SKM-1 treated with dmso at 0.1 percent for 144 hours (cell line): ENCODE data around the gene DRGX.

Experiments
- DNase-seq: peaks from one replicate; lab custom pipeline; 2025; ENCODE audit not compliant: unreplicated experiment; lab: John Stamatoyannopoulos, UW

Gene DRGX

GRCh38 chr10:49363309-49364031 lies 32.4 kb downstream of the DRGX start:
- no peak for DNase-seq

- DNase-seq = no peak
Measured at GRCh38 chr10:49362596-49363260, 33.2 kb downstream of the DRGX start.

- DNase-seq = no peak
Measured at GRCh38 chr10:49361735-49362568, 33.9 kb downstream of the DRGX start.

- DNase-seq = no peak
Measured at GRCh38 chr10:49361178-49361554, 34.7 kb downstream of the DRGX start.

GRCh38 chr10:49360271-49361177 lies 35.4 kb downstream of the DRGX start:
- no peak for DNase-seq

- no peak for DNase-seq
Measured at GRCh38 chr10:49359349-49360270, 36.3 kb downstream of the DRGX start.

- DNase-seq = no peak
Measured at GRCh38 chr10:49357910-49358309, 38.0 kb downstream of the DRGX start.

- DNase-seq = no peak
Measured at GRCh38 chr10:49356944-49357343, 38.9 kb downstream of the DRGX start.

- no peak for DNase-seq
Measured at GRCh38 chr10:49356181-49356580, 39.7 kb downstream of the DRGX start.

- DNase-seq = no peak
Measured at GRCh38 chr10:49355221-49355620, 40.7 kb downstream of the DRGX start.

GRCh38 chr10:49354593-49354992 lies 41.3 kb downstream of the DRGX start:
- no peak for DNase-seq

GRCh38 chr10:49353895-49354566 lies 41.9 kb downstream of the DRGX start:
- no peak for DNase-seq

- DNase-seq = no peak
Measured at GRCh38 chr10:49353026-49353894, 42.6 kb downstream of the DRGX start.

- no peak for DNase-seq
Measured at GRCh38 chr10:49352323-49352722, 43.6 kb downstream of the DRGX start.

- DNase-seq = no peak
Measured at GRCh38 chr10:49351669-49352068, 44.2 kb downstream of the DRGX start.

GRCh38 chr10:49350846-49351532 lies 44.9 kb downstream of the DRGX start:
- DNase-seq = no peak

- DNase-seq = no peak
Measured at GRCh38 chr10:49350138-49350537, 45.8 kb downstream of the DRGX start.

- DNase-seq = no peak
Measured at GRCh38 chr10:49349390-49349789, 46.5 kb downstream of the DRGX start.
